AG10803 (cell line): ENCODE results near the gene SYCP1.
"Not testable (repeated sequence)": the region's sequence is repeated elsewhere in the genome, so short reads cannot be mapped to it uniquely, and the experiment has no call there.

Experiments
- DNase-seq: peaks from one replicate; pipeline ENCODE4 v3.0.0; 2010; ENCODE audit warnings: low read depth
- H3K4me3 ChIP-seq: 2 replicates; pipeline ENCODE4 v1.5.1; 2011; ENCODE audit warnings: mild to moderate bottlenecking, low read length, control low read depth
- CTCF ChIP-seq: conservative IDR thresholded peaks from 2 replicates; pipeline ENCODE4 v1.5.1; 2011; ENCODE audit warnings: mild to moderate bottlenecking, low read length, control low read depth, inconsistent platforms

The SYCP1 gene

GRCh38 chr1:114896795-114897194 is 42.1 kb downstream of the SYCP1 start:
- no peak for DNase-seq
- H3K4me3 ChIP-seq = no peak overlapping the region
- no peak for TF ChIP-seq CTCF

GRCh38 chr1:114901814-114902213 is 47.2 kb downstream of the SYCP1 start:
- H3K4me3 ChIP-seq = no peak overlapping the region
- no peak for TF ChIP-seq CTCF
- no peak for DNase-seq

GRCh38 chr1:114902343-114902742 is 47.7 kb downstream of the SYCP1 start:
- no peak overlapping the region for H3K4me3 ChIP-seq
- TF ChIP-seq CTCF = no peak
- no peak for DNase-seq

- DNase-seq = no peak
- TF ChIP-seq CTCF = no peak
- no peak overlapping the region for H3K4me3 ChIP-seq
Measured at GRCh38 chr1:114903480-114903879, 48.8 kb downstream of the SYCP1 start.

GRCh38 chr1:114915720-114916119 is 61.1 kb downstream of the SYCP1 start:
- DNase-seq, H3K4me3 ChIP-seq: not testable (repeated sequence)

GRCh38 chr1:114926607-114927006 is 71.9 kb downstream of the SYCP1 start:
- no peak overlapping the region for H3K4me3 ChIP-seq
- no peak for TF ChIP-seq CTCF
- DNase-seq = no peak

- no peak for DNase-seq
- no peak overlapping the region for H3K4me3 ChIP-seq
Measured at GRCh38 chr1:114927401-114927800, 72.7 kb downstream of the SYCP1 start.

More at GRCh38 chr1:114927401-114927800, 72.7 kb downstream of the SYCP1 start:
- TF ChIP-seq CTCF = no peak
